DMS 273 treated with DMSO at 0.1 percent for 48 hours (cell line): ENCODE data around the gene PRR35.

Source experiments
- DNase-seq: peaks from one replicate; lab custom pipeline; 2025; lab: John Stamatoyannopoulos, UW

Gene PRR35

GRCh38 chr16:560204-560700 lies at the start of gene PRR35:
Gene PRR35 (plus strand): TSS chr16:560394. CDS start chr16:563295, 2,901 bp downstream.
- DNase-seq, result no peak

- no peak for DNase-seq
Observed at GRCh38 chr16:512802-513201, 47.4 kb upstream of the PRR35 start.

GRCh38 chr16:513950-514349 lies 46.2 kb upstream of the PRR35 start:
- DNase-seq, result no peak

GRCh38 chr16:515175-515938 lies 44.8 kb upstream of the PRR35 start:
- no peak for DNase-seq

- DNase-seq, result no peak
Observed at GRCh38 chr16:515939-516226, 44.3 kb upstream of the PRR35 start.

- DNase-seq, result no peak
Observed at GRCh38 chr16:516301-516700, 43.9 kb upstream of the PRR35 start.

- DNase-seq, result no peak
Observed at GRCh38 chr16:518858-519257, 41.3 kb upstream of the PRR35 start.

GRCh38 chr16:519425-519824 lies 40.8 kb upstream of the PRR35 start:
- no peak for DNase-seq

- no peak for DNase-seq
Observed at GRCh38 chr16:519841-520687, 40.1 kb upstream of the PRR35 start.

- DNase-seq, result no peak
Observed at GRCh38 chr16:520847-521246, 39.3 kb upstream of the PRR35 start.

GRCh38 chr16:521381-522210 lies 38.6 kb upstream of the PRR35 start:
- no peak for DNase-seq

GRCh38 chr16:522320-523096 lies 37.7 kb upstream of the PRR35 start:
- DNase-seq, result no peak

- no peak for DNase-seq
Observed at GRCh38 chr16:523097-523741, 37.0 kb upstream of the PRR35 start.

- no peak for DNase-seq
Observed at GRCh38 chr16:524274-525040, 35.7 kb upstream of the PRR35 start.

GRCh38 chr16:525123-525519 lies 35.1 kb upstream of the PRR35 start:
- DNase-seq, result no peak

- no peak for DNase-seq
Observed at GRCh38 chr16:525520-526180, 34.5 kb upstream of the PRR35 start.

- peak; percentile 25 for DNase-seq
Observed at GRCh38 chr16:526181-527014, 33.8 kb upstream of the PRR35 start.

GRCh38 chr16:527015-527903 lies 32.9 kb upstream of the PRR35 start, which contains the start of gene CAPN15:
Gene CAPN15 (plus strand): TSS chr16:527712. CDS start chr16:546839, 19,127 bp downstream.
- DNase-seq, result peak; percentile 70
